Heart right ventricle (tissue), 16 donors: ENCODE results near the gene AGAP1. TPM values are rescaled to one million over a fixed set of nuclear protein-coding genes. Genes with fewer than 3 reads are reported as not detected.

Experiments used
- ATAC-seq, 8 donors: fragments of 200-7000 bp; cut with Tn5 transposase; one replicate each; pipeline ENCODE4 v1.9.1; 2020; ENCODE audit warnings: mild to moderate bottlenecking in 8 of 8, moderate library complexity in 8 of 8, moderate number of reproducible peaks in 1 of 8
- DNase-seq, 2 donors: peaks; one replicate each; pipeline ENCODE4 v3.0.0-alpha.2; 2020
- H3K27ac ChIP-seq, 10 donors: fragments of 200-600 bp; sonication (generic) in 2 of 10; one replicate each; pipeline versions ENCODE4 v1.5.0 to v1.8.0; 2020 to 2022; ENCODE audit warnings: mild to moderate bottlenecking in 3 of 10
- H3K27me3 ChIP-seq, 7 donors: fragments of 200-600 bp; one replicate each; pipeline ENCODE4 v1.8.0; 2021 to 2022; ENCODE audit warnings: mild to moderate bottlenecking in 2 of 7
- H3K36me3 ChIP-seq, 9 donors: fragments of 200-600 bp; sonication (generic) in 1 of 9; one replicate each; pipeline versions ENCODE4 v1.5.0 to v1.8.0; 2020 to 2022; ENCODE audit warnings: mild to moderate bottlenecking in 2 of 9
- H3K4me1 ChIP-seq, 9 donors: fragments of 200-600 bp; sonication (generic) in 1 of 9; one replicate each; pipeline versions ENCODE4 v1.5.0 to v1.8.0; 2020 to 2022; ENCODE audit warnings: mild to moderate bottlenecking in 4 of 9
- H3K4me3 ChIP-seq, 10 donors: fragments of 200-600 bp; sonication (generic) in 2 of 10; one replicate each; pipeline versions ENCODE4 v1.5.0 to v1.8.0; 2020 to 2022; ENCODE audit warnings: mild to moderate bottlenecking in 7 of 10, moderate library complexity in 2 of 10
- H3K9me3 ChIP-seq, 11 donors: fragments of 200-600 bp in 10 of 11; sonication (generic) in 2 of 11; one replicate each; pipeline versions ENCODE4 v1.5.0 to v1.8.0; 2013 to 2022; ENCODE audit warnings: mild to moderate bottlenecking in 2 of 11, control low read depth in 1 of 11, moderate library complexity in 1 of 11
- CTCF ChIP-seq, 9 donors: fragments of 200-600 bp; sonication (generic) in 2 of 9; IDR thresholded peaks; one replicate each; pipeline versions ENCODE4 v1.5.0 to v1.8.0; 2021 to 2022; ENCODE audit warnings: antibody characterized with exemption in 9 of 9, mild to moderate bottlenecking in 5 of 9, moderate library complexity in 1 of 9
- WGBS, 2 donors: extraction: QIAGEN DNeasy Blood & Tissue Kit; methylation state at CpG; one replicate each; pipeline ENCODE4 v1.1.7; 2013; ENCODE audit warnings: inconsistent platforms in 1 of 2; 5-methylcytosine and 5-hydroxymethylcytosine counted together
- intact Hi-C, 10 donors: fragments of 100-400 bp; cut with DNase I; formaldehyde crosslinking; loops; one replicate each; pipeline versions ENCODE4 v1.11.1 to v1.14.2; 2022
- polyA plus RNA-seq, 2 donors: library from polyadenylated mRNA; stranded (reverse); fragments of 200-250 nt; gene quantifications; one replicate each; pipeline ENCODE4 v1.2.3, GENCODE V29; 2013
- total RNA-seq, 10 donors: library from RNA; stranded (reverse); fragmentation: NEBNext Ultra II Directional in 3 of 10; extraction: Animal tissue kit (Norgen Biotek cat#: 25700) in 3 of 10; gene quantifications; one replicate each; pipeline versions ENCODE4 v1.2.1 to v1.2.4, GENCODE V29; 2021 to 2023
- donor health status: Arrhythmogenic right ventricular cardiomyopathy.
- donor health status: ischemic (EF 13 %, LVEDD 7.1; RV severe dilation, severe dysfunction).
- donor health status: healthy with polysubstance abuse.
- donor health status: DM: no; HTN: yes; CAD: no.
- donor health status: DM: no; HTN: no; CAD: no.
- donor health status: ischemic (EF 25% LVEDD 6.9; RV normal size, moderate dysfunction).
- donor health status: ischemic (EF 25% LVEDD 5.7; RV mildly dilated, moderate dysfunction).
- donor health status: healthy.
- donor health status: DM: yes; HTN: yes; CAD: no.
- donor health status: Ischemic cardiomyopathy.
- donor health status: ischemic (EF 35%, LVEDD 5.7; RV mildly dilated, moderate dysfunction).
- donor health status: nonischemic (EF 11% LVEDD 7.7; RV severe dilation, severe dysfunction).
- donor health status: DM: yes; HTN: yes; CAD: no.
- donor health status: PGD.
- donor health status: ischemic (EF 29% LVEDD 5.4; RV normal size, mild dysfunction).
- donor health status: nonischemic (EF 23%, LVEDD 6.1; RV moderate dilation, normal function).

AGAP1 gene
- total and polyA plus RNA-seq, 12 donors, result 3.5 to 29.2 (median 19.4) TPM

- intact Hi-C loops, result no loop called here
- Histone ChIP-seq H3K27me3 (no peaks in the 10 kb centered on the region), H3K9me3 (no peaks in the 10 kb centered on the region), H3K36me3 (no peaks in the 10 kb centered on the region), H3K4me3 (no peak overlapping the region), H3K27ac (no peak overlapping the region), H3K4me1 (peaks cover 0 to 28% (median 9%) of the 10 kb centered on the region in 9 donors)
- WGBS, 2 donors, result 61% methylated on average over 11 of the region's 11 CpGs
- ATAC-seq, result peak in 3 of 8 donors; percentile 15 to 39 (median 36)
- TF ChIP-seq CTCF (IDR thresholded peaks at IDR 0.05), result no peak
- DNase-seq, result no peak
Measured at GRCh38 chr2:235545339-235546150, 51.7 kb downstream of the AGAP1 start.

GRCh38 chr2:235546151-235546435 lies 52.2 kb downstream of the AGAP1 start:
- Histone ChIP-seq H3K27me3 (no peaks in the 10 kb centered on the region), H3K4me3 (no peak overlapping the region), H3K36me3 (no peaks in the 10 kb centered on the region), H3K9me3 (no peaks in the 10 kb centered on the region), H3K4me1 (peaks cover 0 to 28% (median 9%) of the 10 kb centered on the region in 9 donors), H3K27ac (no peak overlapping the region)
- no peak for ATAC-seq
- no peak for TF ChIP-seq CTCF (IDR thresholded peaks at IDR 0.05)
- WGBS, 2 donors, result 85 to 89% methylated on average over 3 of the region's 3 CpGs
- intact Hi-C loops, result no loop called here
- DNase-seq, result no peak

GRCh38 chr2:235546436-235546835 lies 52.6 kb downstream of the AGAP1 start:
- ATAC-seq, result no peak
- Histone ChIP-seq H3K36me3 (no peaks in the 10 kb centered on the region), H3K27ac (no peak overlapping the region), H3K4me1 (peaks cover under 1 to 30% (median 12%) of the 10 kb centered on the region in 9 donors), H3K4me3 (no peak overlapping the region), H3K27me3 (no peaks in the 10 kb centered on the region), H3K9me3 (no peaks in the 10 kb centered on the region)
- WGBS, 2 donors, result 90% methylated on average over 9 of the region's 9 CpGs
- no peak for TF ChIP-seq CTCF (IDR thresholded peaks at IDR 0.05)
- no peak for DNase-seq
- intact Hi-C loops, result no loop called here

GRCh38 chr2:235549735-235550377 lies 56.0 kb downstream of the AGAP1 start:
- no peak overlapping the region for H3K4me3 ChIP-seq
- H3K9me3 ChIP-seq, result no peaks in the 10 kb centered on the region
- H3K4me1 ChIP-seq, result peaks cover 15 to 51% (median 27%) of the 10 kb centered on the region in 9 donors
- TF ChIP-seq CTCF (IDR thresholded peaks at IDR 0.05), result no peak
- no peak for DNase-seq
- no peak for ATAC-seq
- H3K36me3 ChIP-seq, result no peaks in the 10 kb centered on the region
- H3K27me3 ChIP-seq, result no peaks in the 10 kb centered on the region
- 95% methylated on average over 19 of the region's 19 CpGs for WGBS, 2 donors
- H3K27ac ChIP-seq, result no peak overlapping the region
- intact Hi-C loops, result no loop called here
